Neural progenitor cell (in vitro differentiated cells): ENCODE measurements around the gene ITM2B.

Experiments
- EZH2 ChIP-seq: fragments of 200-600 bp; sonication (generic); IDR thresholded peaks from 2 replicates; pipeline ENCODE4 v1.6.1; 2017; ENCODE audit warnings: antibody characterized with exemption, mild to moderate bottlenecking, moderate library complexity
- TF ChIP-seq, protein P1 (sequence below): fragments of 200-600 bp; sonication (generic); IDR thresholded peaks from 2 replicates; pipeline ENCODE4 v1.5.1; 2017; ENCODE audit warnings: antibody characterized with exemption, mild to moderate bottlenecking

DNA sequence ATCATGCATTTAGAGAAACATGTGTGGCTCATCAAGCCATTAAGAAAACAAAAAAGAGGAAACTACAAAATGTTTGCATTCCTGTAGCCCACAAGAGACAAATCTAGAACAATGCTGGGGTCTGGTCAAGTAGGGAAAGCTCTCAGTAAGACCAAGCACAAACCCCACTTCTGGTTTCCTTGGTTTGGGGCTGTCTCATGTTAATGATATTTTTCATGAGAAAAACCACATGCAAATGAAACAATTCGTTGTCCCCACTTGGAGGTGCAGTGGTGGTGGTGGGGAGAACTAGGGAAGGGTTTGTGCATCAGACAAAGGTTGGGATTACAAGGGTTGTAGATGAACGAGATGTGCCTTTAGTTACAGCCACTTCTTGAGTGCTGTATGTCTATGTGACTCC lies 63.5 kb downstream of the ITM2B start:
- TF ChIP-seq, protein P1, sequence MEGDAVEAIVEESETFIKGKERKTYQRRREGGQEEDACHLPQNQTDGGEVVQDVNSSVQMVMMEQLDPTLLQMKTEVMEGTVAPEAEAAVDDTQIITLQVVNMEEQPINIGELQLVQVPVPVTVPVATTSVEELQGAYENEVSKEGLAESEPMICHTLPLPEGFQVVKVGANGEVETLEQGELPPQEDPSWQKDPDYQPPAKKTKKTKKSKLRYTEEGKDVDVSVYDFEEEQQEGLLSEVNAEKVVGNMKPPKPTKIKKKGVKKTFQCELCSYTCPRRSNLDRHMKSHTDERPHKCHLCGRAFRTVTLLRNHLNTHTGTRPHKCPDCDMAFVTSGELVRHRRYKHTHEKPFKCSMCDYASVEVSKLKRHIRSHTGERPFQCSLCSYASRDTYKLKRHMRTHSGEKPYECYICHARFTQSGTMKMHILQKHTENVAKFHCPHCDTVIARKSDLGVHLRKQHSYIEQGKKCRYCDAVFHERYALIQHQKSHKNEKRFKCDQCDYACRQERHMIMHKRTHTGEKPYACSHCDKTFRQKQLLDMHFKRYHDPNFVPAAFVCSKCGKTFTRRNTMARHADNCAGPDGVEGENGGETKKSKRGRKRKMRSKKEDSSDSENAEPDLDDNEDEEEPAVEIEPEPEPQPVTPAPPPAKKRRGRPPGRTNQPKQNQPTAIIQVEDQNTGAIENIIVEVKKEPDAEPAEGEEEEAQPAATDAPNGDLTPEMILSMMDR: no peak
- TF ChIP-seq EZH2: no peak
